K562 (cell line): ENCODE results near the gene LAMA2. TPM values are rescaled to one million over a fixed set of nuclear protein-coding genes. Genes with fewer than 3 reads are reported as not detected.

Source experiments
- ATAC-seq: fragments of 200-7000 bp; cut with Tn5 transposase; 3 replicates; pipeline ENCODE4 v1.9.1; 2020; ENCODE audit warnings: moderate library complexity
- BruUV-seq: library from RNA; stranded (reverse); fragments of 400-500 nt; replicated peaks from 2 replicates; lab custom pipeline; 2021; lab: Mats Ljungman, UMichigan
- CTCF ChIA-PET: fragments of 300-600 bp; formaldehyde crosslinking; extraction: SDS; loops from one replicate; lab custom pipeline; 2021; ENCODE audit warnings: low intra/inter-chr PET ratio; lab: Yijun Ruan, JAX
- POLR2A ChIA-PET: fragments of 300-600, 350-650 bp; sonication (Branson Sonifier 250); formaldehyde crosslinking; extraction: SDS; loops from one replicate; lab custom pipeline; 2021; ENCODE audit warnings: antibody characterized with exemption, inconsistent platforms; lab: Yijun Ruan, JAX
- DNase-seq, 4 experiments: peaks; one replicate each; pipeline versions ENCODE4 v3.0.0 to v3.0.0-alpha.2; 2011 to 2018; ENCODE audit warnings: low spot score in 3 of 4, mixed read lengths in 3 of 4; ENCODE audit errors: extremely low read depth in 1 of 4
- FAIRE-seq: peaks from 2 replicates; lab custom pipeline; 2011; peaks lifted over from hg19 to GRCh38; lab: Jason Lieb, UNC
- H2AFZ ChIP-seq: 2 replicates; pipeline ENCODE4 v1.6.0; 2011; ENCODE audit warnings: low read depth, low read length, control low read depth, inconsistent platforms
- H3K27ac ChIP-seq: fragments of 200-600 bp; 3 replicates; pipeline ENCODE4 v1.8.0; 2011; ENCODE audit warnings: low read depth, mild to moderate bottlenecking, control low read depth, inconsistent platforms, low read length, moderate library complexity, mixed read lengths; ENCODE audit errors: extremely low read depth
- H3K27me3 ChIP-seq, 2 experiments: fragments of 300-600 bp in 1 of 2; 2 replicates in 1 of 2; 3 replicates in 1 of 2; pipeline versions ENCODE4 v1.6.0 to v1.8.0; 2011; ENCODE audit warnings: inconsistent platforms in 2 of 2, low read length in 2 of 2, mild to moderate bottlenecking in 1 of 2, mixed read lengths in 1 of 2, moderate library complexity in 1 of 2; ENCODE audit not compliant: control insufficient read depth in 2 of 2, insufficient read depth in 2 of 2
- H3K36me3 ChIP-seq: fragments of 300-600 bp; 3 replicates; pipeline ENCODE4 v1.8.0; 2011; ENCODE audit warnings: mild to moderate bottlenecking, low read length, inconsistent platforms; ENCODE audit not compliant: control insufficient read depth, insufficient read depth
- H3K4me1 ChIP-seq, 2 experiments: fragments of 200-600 bp in 1 of 2; replicated peaks in 1 of 2; 2 replicates in 1 of 2; 3 replicates in 1 of 2; pipeline versions ENCODE4 v1.5.1 to v1.8.0; 2011; ENCODE audit warnings: inconsistent platforms in 2 of 2, low read length in 2 of 2, mild to moderate bottlenecking in 1 of 2, mixed read lengths in 1 of 2, moderate library complexity in 1 of 2; ENCODE audit not compliant: control insufficient read depth in 2 of 2, insufficient read depth in 2 of 2
- H3K4me2 ChIP-seq: 2 replicates; pipeline ENCODE4 v1.6.1; 2011; ENCODE audit warnings: low read length, control low read depth, inconsistent platforms, mixed read lengths; ENCODE audit not compliant: insufficient read depth
- H3K4me3 ChIP-seq: fragments of 200-600 bp; sonication (generic), shearing (Covaris generic); 2 replicates; pipeline ENCODE4 v1.5.1; 2016; ENCODE audit warnings: control low read depth, inconsistent platforms
- H3K79me2 ChIP-seq: fragments of 200-600 bp; 3 replicates; pipeline ENCODE4 v1.8.0; 2011; ENCODE audit warnings: low read length, inconsistent platforms; ENCODE audit not compliant: control insufficient read depth, insufficient read depth
- H3K9ac ChIP-seq, 2 experiments: 2 replicates each; pipeline versions ENCODE4 v1.6.0 to v1.6.1; 2011; ENCODE audit warnings: low read depth in 2 of 2, low read length in 2 of 2, control low read depth in 1 of 2, inconsistent platforms in 1 of 2, mild to moderate bottlenecking in 1 of 2, mixed read lengths in 1 of 2; ENCODE audit not compliant: insufficient read depth in 1 of 2
- H3K9me1 ChIP-seq: one replicate; pipeline ENCODE4 v1.6.0; 2011; ENCODE audit warnings: inconsistent platforms, mild to moderate bottlenecking, low read length, moderate library complexity; ENCODE audit not compliant: control insufficient read depth, insufficient read depth
- H3K9me3 ChIP-seq: replicated peaks from 2 replicates; pipeline ENCODE4 v1.5.1; 2011; ENCODE audit warnings: low read depth, low read length, inconsistent platforms; ENCODE audit not compliant: control insufficient read depth, insufficient read depth
- H4K20me1 ChIP-seq: replicated peaks from 2 replicates; pipeline ENCODE4 v1.6.1; 2011; ENCODE audit warnings: low read length, inconsistent platforms, mixed read lengths; ENCODE audit not compliant: control insufficient read depth, insufficient read depth
- CC2D1A ChIP-seq: fragments of 450-650 bp; IDR thresholded peaks from 2 replicates; pipeline ENCODE4 v1.6.1; 2017; ENCODE audit warnings: mild to moderate bottlenecking
- CEBPZ ChIP-seq: fragments of 150-350 bp; IDR thresholded peaks from 2 replicates; pipeline ENCODE4 v1.6.1; 2014; ENCODE audit warnings: low read depth, mild to moderate bottlenecking, low read length, borderline replicate concordance
- HDAC8 ChIP-seq: fragments of 450-650 bp; IDR thresholded peaks from 2 replicates; pipeline ENCODE4 v1.6.1; 2016; ENCODE audit warnings: mild to moderate bottlenecking, missing genetic modification characterization, moderate library complexity, missing compliant biosample characterization
- HDGF ChIP-seq: fragments of 450-650 bp; IDR thresholded peaks from 2 replicates; pipeline ENCODE4 v1.6.1; 2016
- HLTF ChIP-seq: fragments of 450-650 bp; IDR thresholded peaks from 2 replicates; pipeline ENCODE4 v1.6.1; 2016
- JUN ChIP-seq, 2 experiments: sonication (generic) in 1 of 2; formaldehyde crosslinking in 1 of 2; IDR thresholded peaks; 2 replicates each; pipeline versions ENCODE4 v1.6.1 to v1.8.0; 2012 to 2022; ENCODE audit warnings: borderline replicate concordance in 2 of 2, mild to moderate bottlenecking in 2 of 2, improper control_type of control experiment in 1 of 2, low read depth in 1 of 2, low read length in 1 of 2, missing genetic modification reagents in 1 of 2
- L3MBTL2 ChIP-seq: fragments of 450-650 bp; IDR thresholded peaks from 2 replicates; pipeline ENCODE4 v1.6.1; 2016; ENCODE audit warnings: mild to moderate bottlenecking, moderate library complexity
- NCOR1 ChIP-seq: fragments of 450-650 bp; IDR thresholded peaks from 2 replicates; pipeline ENCODE4 v1.6.1; 2016; ENCODE audit warnings: mild to moderate bottlenecking, moderate library complexity
- NR1H2 ChIP-seq: sonication (generic); formaldehyde crosslinking; IDR thresholded peaks from 2 replicates; pipeline ENCODE4 v1.4.0; 2020; ENCODE audit warnings: mild to moderate bottlenecking, missing genetic modification reagents
- THRAP3 ChIP-seq: fragments of 450-650 bp; IDR thresholded peaks from 2 replicates; pipeline ENCODE4 v1.6.1; 2016; ENCODE audit warnings: mild to moderate bottlenecking, inconsistent platforms, borderline replicate concordance
- U2AF1 ChIP-seq: fragments of 200-400 bp; formaldehyde crosslinking; optimal IDR thresholded peaks from 2 replicates; pipeline ENCODE3; 2017; ENCODE audit warnings: mild to moderate bottlenecking, low read depth, low read length, moderate library complexity
- ZNF253 ChIP-seq: fragments of 250-450 bp; sonication (Bioruptor Pico); conservative IDR thresholded peaks from 2 replicates; pipeline ENCODE4 v1.6.1; 2021; ENCODE audit warnings: mild to moderate bottlenecking
- ZNF431 ChIP-seq: sonication (generic); formaldehyde crosslinking; IDR thresholded peaks from 2 replicates; pipeline ENCODE4 v1.8.0; 2022; ENCODE audit warnings: mild to moderate bottlenecking, missing genetic modification reagents
- ZNF589 ChIP-seq: fragments of 200-800 bp; sonication (Bioruptor generic); IDR thresholded peaks from 2 replicates; pipeline ENCODE4 v1.6.1; 2016; ENCODE audit warnings: low read depth, missing genetic modification characterization, missing compliant biosample characterization
- WGBS: fragments of 100-300 bp; shearing (Covaris generic); methylation state at CpG from one replicate; pipeline ENCODE4 v1.1.6; 2016; ENCODE audit warnings: low coverage, mixed read lengths; ENCODE audit not compliant: insufficient coverage; ENCODE audit errors: missing lambda C conversion rate; 5-methylcytosine and 5-hydroxymethylcytosine counted together
- in situ Hi-C: fragments of 300-500 bp; cut with MboI; formaldehyde crosslinking; loops from 4 replicates; pipeline ENCODE4 v1.15.0; 2018; ENCODE audit warnings: inconsistent platforms, mixed read lengths
- intact Hi-C: fragments of 100-400 bp; cut with micrococcal nuclease; formaldehyde crosslinking; loops from 2 replicates; pipeline ENCODE4 v1.14.2; 2022
- polyA plus RNA-seq, 8 experiments: library from polyadenylated mRNA; depleted of rRNA in 4 of 8; stranded (reverse) in 5 of 8; unstranded in 3 of 8; fragments of >200 nt; fragmentation: Nextera tagmentation in 2 of 8; fragmentation: Illumina TruSeq in 1 of 8; extraction: Ambion mirVana in 2 of 8; extraction: Trizol in 1 of 8; gene quantifications; 2 replicates each; pipeline versions ENCODE4 v1.2.1 to v1.2.3, GENCODE V29; 2011 to 2014; ENCODE audit warnings: inconsistent platforms in 1 of 8, missing spikeins in 1 of 8
- total RNA-seq, 7 experiments: library from RNA; depleted of rRNA in 6 of 7; stranded (reverse); fragments of >200 nt in 6 of 7; fragmentation: Illumina TruSeq in 2 of 7; extraction: Trizol in 2 of 7; gene quantifications; 2 replicates each; pipeline versions ENCODE4 v1.2.1 to v1.2.3, GENCODE V29; 2011 to 2021; ENCODE audit warnings: low replicate concordance in 1 of 7

LAMA2 gene
- total and polyA plus RNA-seq, 9 of the 15 experiments (the other 6 are each of a cell fraction or from before 2014, with no cell fraction given), result 0.04 to 1.5 (median 0.36) TPM

DNA sequence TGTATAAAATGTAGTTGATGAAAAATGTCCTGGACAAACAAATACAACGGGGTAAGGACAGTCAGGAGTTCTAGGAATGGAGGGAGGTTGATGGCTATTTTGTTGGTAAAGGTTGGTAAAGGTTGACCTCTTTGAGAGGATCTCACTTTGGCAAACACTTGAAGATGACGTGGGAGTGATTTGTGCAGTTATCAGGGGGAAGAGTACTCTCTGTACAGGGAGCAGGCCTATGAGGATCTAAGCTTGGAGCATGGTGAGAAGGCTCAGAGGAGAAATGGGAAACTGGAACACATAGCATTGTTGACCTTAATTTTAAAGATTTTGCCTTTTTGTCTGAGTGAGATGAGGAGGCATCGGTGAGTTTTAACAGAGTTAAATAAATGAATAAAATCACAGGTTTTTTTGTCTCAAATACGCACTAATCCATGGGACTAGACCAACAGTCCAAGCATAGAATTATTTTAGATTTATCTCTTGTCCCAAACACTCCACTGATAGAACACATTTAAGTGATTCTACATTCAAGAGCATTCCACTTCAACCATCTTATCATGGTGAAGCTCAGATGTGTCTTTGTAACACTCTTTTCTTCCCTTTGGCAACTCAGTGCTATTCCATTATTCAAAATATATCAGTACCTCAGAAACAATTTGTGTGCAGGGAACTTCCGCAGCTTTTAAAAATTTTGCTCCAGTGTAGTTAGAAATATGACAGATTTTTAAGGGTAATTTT lies 5.7 kb downstream of the LAMA2 start:
- H3K4me2 ChIP-seq, result no peak overlapping the region
- WGBS, result 1% methylated on average over 5 of the region's 5 CpGs
- no peak for ATAC-seq
- in situ Hi-C loops, result no loop called here
- ChIA-PET POLR2A (no interaction called here), CTCF (no interaction called here)
- H2AFZ ChIP-seq, result no peak overlapping the region
- H3K4me1 ChIP-seq, result no peaks in the 10 kb centered on the region
- no peaks in the 10 kb centered on the region for H3K9me3 ChIP-seq
- no peak for FAIRE-seq
- intact Hi-C loops, result no loop called here
- no TSS peak for BruUV-seq
- H3K36me3 ChIP-seq, result no peaks in the 10 kb centered on the region
- H3K4me3 ChIP-seq, result no peak overlapping the region
- no peaks in the 10 kb centered on the region for H3K79me2 ChIP-seq
- no peak for DNase-seq
- no peaks in the 10 kb centered on the region for H3K27me3 ChIP-seq
- H3K9me1 ChIP-seq, result no peaks in the 10 kb centered on the region
- no peak for TF ChIP-seq ZNF589 (CRISPR knock-in tag)
- no peak for TF ChIP-seq NR1H2 (CRISPR knock-in tag)
- no peak for TF ChIP-seq THRAP3
- no peak for TF ChIP-seq ZNF253 (CRISPR knock-in tag)
- TF ChIP-seq ZNF431, result no peak
- no peak for TF ChIP-seq CEBPZ
- TF ChIP-seq CC2D1A, result no peak
- TF ChIP-seq HDAC8 (tag), result no peak
- TF ChIP-seq HLTF, result no peak
- no peak for TF ChIP-seq JUN (IDR thresholded peaks at IDR 0.05; ENCODE audit: borderline replicate concordance, low read depth, low read length)
- TF ChIP-seq JUN (CRISPR knock-in tag; IDR thresholded peaks at IDR 0.05; ENCODE audit: borderline replicate concordance), result no peak
- TF ChIP-seq HDGF, result no peak
- TF ChIP-seq NCOR1, result no peak
- no peak for TF ChIP-seq U2AF1
- TF ChIP-seq L3MBTL2, result no peak
- TF ChIP-seq, all 486 proteins: peak for 0
- H3K9ac ChIP-seq, result no peak overlapping the region
- H4K20me1 ChIP-seq, result no peaks in the 10 kb centered on the region
- no peak overlapping the region for H3K27ac ChIP-seq
